Kidney tubule cell (primary cell): ENCODE measurements around the gene ZFPM1.

ENCODE experiments used
- DNase-seq: peaks from one replicate; pipeline ENCODE4 v3.0.0-alpha.2; 2018; ENCODE audit warnings: low spot score

The ZFPM1 gene

GRCh38 chr16:88434353-88434690 is 18.8 kb upstream of the ZFPM1 start:
- no peak for DNase-seq

DNA sequence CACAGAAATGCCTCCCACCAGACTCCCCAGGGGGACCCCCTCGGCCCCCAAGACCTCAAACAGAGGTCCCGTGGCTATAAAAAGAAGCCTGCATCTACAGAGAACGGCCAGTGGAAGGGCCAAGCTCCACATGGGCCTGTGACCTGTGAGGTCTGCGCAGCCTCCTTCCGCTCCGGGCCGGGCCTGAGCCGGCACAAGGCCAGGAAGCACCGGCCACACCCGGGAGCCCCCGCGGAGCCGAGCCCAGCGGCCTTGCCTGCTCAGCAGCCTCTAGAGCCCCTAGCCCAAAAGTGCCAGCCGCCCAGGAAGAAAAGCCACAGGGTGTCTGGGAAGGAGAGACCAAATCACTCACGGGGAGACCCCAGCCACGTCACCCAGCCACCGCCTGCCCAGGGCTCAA is 18.3 kb upstream of the ZFPM1 start:
- no peak for DNase-seq

- no peak for DNase-seq
These were observed 17.4 kb upstream of the ZFPM1 start for GRCh38 chr16:88435437-88436355.

DNA sequence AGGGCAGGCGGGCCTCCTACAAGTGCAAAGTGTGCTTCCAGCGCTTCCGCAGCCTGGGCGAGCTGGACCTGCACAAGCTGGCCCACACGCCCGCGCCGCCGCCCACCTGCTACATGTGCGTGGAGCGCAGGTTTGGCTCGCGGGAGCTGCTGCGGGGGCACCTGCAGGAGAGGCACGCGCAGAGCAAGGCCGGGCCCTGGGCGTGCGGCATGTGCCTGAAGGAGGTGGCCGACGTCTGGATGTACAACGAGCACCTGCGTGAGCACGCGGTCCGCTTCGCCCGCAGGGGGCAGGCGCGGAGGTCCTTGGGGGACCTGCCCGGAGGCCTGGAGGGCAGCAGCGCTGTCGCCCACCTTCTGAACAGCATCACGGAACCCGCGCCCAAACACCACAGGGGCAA is 16.3 kb upstream of the ZFPM1 start:
- no peak for DNase-seq

DNA sequence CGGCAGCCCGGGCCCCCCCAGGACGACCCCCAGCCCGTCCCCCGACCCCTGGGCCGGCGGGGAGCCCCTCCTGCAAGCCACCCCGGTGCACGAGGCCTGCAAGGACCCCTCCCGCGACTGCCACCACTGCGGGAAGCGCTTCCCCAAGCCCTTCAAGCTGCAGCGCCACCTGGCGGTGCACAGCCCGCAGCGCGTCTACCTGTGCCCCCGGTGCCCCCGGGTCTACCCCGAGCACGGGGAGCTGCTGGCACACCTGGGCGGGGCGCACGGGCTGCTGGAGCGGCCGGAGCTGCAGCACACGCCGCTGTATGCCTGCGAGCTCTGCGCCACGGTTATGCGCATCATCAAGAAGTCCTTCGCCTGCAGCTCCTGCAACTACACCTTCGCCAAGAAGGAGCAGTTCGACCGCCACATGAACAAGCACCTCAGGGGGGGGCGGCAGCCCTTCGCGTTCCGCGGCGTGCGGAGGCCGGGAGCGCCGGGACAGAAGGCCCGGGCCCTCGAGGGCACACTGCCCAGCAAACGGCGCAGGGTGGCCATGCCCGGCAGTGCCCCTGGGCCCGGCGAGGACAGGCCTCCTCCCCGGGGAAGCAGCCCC is 15.6 kb upstream of the ZFPM1 start:
- peak; percentile 45 for DNase-seq

DNA sequence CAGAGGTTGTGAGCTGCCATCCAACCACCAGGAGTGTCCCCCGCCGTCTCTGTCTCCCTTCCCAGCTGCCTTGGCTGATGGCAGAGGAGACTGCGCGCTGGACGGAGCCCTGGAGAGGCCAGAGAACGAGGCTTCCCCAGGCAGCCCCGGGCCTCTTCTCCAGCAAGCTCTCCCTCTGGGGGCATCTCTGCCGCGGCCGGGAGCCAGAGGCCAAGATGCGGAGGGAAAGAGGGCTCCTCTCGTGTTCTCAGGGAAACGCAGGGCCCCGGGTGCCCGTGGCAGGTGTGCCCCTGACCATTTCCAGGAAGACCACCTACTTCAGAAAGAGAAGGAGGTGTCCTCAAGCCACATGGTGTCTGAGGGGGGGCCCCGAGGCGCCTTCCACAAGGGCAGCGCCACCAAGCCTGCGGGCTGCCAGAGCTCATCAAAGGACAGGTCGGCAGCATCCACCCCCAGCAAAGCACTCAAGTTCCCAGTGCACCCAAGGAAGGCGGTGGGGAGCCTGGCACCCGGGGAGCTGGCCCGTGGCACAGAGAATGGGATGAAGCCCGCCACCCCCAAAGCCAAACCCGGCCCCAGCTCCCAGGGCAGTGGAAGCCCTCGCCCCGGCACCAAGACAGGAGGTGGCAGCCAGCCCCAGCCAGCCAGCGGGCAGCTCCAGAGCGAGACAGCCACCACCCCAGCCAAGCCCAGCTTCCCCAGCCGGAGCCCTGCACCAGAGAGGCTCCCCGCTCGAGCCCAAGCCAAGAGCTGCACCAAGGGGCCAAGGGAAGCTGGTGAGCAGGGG is 14.8 kb upstream of the ZFPM1 start:
- no peak for DNase-seq

DNA sequence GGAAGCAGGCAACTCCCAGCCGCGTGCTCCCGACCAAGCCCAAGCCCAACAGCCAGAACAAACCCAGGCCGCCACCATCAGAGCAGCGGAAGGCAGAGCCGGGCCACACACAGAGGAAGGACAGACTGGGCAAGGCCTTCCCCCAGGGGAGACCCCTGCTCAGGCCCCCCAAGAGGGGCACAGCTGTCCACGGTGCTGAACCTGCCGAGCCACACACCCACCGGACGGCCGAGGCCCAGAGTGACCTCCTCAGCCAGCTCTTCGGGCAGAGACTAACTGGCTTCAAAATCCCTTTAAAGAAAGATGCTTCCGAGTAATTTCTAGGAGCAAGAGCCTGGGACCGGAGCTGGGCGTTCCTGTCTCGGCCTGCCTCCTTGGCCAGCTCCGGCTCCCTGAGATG is 14.1 kb upstream of the ZFPM1 start:
- no peak for DNase-seq

- DNase-seq: no peak
These were observed 13.4 kb upstream of the ZFPM1 start for GRCh38 chr16:88439706-88440105.

- no peak for DNase-seq
These were observed 13.0 kb upstream of the ZFPM1 start for GRCh38 chr16:88440111-88440510.

DNA sequence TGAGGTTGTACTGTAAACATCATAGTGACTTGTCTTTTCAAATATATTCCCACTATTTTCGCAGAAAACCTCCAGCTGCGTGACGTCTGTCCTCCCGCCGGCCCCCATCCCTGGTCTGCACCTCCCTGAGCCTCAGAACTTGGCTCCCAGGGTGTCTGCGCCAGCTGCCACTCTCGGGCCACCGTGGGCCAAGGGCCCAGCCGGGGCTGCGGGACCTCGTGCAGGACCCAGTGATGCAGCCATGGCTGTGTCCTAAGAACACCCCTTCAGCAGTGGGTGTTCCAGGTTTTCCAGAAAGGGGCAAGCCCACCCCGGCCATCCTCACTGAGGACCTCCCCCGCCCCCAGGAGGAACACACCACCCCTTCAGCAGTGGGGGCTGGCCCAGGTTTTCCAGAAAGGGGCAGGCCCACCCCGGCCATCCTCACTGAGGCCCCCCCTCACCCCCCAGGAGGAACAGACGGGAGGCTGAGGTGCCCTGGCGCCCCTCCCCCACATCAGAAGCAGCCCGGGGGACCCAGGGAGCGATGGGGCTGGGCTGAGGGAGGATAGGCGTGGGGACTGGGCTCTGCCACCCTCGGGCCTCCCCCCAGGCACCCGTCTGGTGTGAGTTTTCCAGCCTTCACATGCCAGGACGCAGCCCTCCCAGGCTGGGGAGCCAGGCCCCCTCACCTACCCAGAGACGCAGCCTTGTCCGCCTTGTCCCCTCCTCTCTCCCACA is 12.2 kb upstream of the ZFPM1 start:
- DNase-seq: no peak

GRCh38 chr16:88441460-88441859 is 11.6 kb upstream of the ZFPM1 start:
- DNase-seq: no peak

GRCh38 chr16:88442383-88442726 is 10.7 kb upstream of the ZFPM1 start:
- DNase-seq: no peak

DNA sequence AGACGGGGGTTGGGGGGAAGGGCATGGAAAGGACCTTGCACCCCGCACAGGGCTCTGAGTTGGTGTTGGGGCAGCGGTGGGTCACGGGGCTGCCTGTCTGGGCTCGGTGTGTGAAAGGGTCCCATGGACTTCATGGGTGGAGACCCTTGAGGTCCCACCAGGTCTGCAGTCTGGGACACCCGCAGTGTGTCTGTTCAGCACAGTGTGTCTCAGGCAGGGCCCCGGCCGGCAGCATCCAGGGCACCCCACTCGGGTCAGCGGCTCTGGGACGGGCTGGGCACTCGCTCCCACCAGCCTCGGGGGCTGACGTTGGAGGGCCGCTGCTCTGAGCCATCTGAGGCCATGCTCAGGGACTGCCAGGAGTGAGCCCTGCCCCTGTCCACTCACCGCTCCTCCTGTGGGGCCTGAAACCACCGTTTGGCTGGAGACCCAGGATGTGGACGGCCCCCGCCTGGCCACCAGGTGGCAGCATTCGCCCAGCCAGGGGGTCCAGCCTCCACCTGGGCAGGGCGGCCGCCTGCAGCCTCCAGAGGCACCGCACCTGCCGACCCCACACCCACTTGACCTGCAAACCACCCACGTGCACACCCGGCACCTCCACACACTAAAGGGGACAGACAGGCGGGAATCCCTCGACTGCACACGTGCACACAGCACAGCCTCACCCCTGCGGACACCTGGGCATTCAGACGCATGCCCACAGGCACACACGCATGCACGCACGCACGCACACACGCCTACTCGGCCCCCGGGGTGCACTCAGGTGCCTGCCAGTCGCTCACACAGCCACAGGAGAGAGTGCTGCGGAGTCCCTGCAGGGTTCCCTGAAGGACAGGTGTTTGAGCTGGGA is 10.1 kb upstream of the ZFPM1 start:
- DNase-seq: peak; percentile 76

- no peak for DNase-seq
These were observed 8.1 kb upstream of the ZFPM1 start for GRCh38 chr16:88444826-88445582.

GRCh38 chr16:88445583-88445960 is 7.5 kb upstream of the ZFPM1 start:
- no peak for DNase-seq

GRCh38 chr16:88446061-88446460 is 7.0 kb upstream of the ZFPM1 start:
- no peak for DNase-seq

GRCh38 chr16:88446736-88447135 is 6.3 kb upstream of the ZFPM1 start:
- no peak for DNase-seq

DNA sequence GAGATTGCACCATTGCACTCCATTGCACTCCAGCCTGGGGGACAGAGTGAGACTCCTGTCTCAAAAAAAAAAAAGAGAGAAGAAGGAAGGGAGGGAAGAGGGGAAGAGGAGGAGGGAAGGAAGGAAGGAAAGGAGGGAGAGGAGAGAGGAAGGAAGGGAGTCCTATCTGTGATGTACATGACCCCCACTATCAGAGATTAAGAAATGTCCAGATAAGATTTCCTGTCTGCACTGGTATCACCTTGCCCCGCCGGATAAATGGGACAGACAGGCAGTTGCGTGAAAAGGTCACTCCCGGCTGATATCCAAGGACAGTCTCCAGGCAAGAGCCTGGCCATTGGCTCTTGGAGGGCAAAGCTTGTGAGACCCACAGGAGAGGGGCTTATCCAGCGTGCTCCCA is 5.2 kb upstream of the ZFPM1 start:
- DNase-seq: no peak

GRCh38 chr16:88448461-88449266 is 4.4 kb upstream of the ZFPM1 start:
- DNase-seq: no peak

DNA sequence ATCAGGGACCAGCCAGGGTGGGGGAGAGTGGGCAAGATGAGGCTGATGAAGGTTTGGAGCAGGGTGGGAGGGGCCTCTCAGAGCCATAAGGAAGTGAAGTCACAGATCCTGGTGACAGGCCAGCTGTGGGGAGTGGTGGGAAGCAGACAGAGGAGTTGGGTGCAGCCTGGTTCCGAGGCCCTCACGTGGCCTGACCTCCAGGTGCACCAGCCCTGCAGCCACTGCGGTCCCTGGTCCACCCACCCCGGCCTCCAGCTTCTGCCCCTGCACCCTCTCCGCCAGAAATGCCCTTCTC is 3.9 kb upstream of the ZFPM1 start:
- DNase-seq: no peak
